Aorta (tissue), 5 donors: ENCODE measurements around the gene DCUN1D1. TPM values are rescaled to one million over a fixed set of nuclear protein-coding genes. Genes with fewer than 3 reads are reported as not detected.

Source experiments
- ATAC-seq: fragments of 200-7000 bp; cut with Tn5 transposase; one replicate; pipeline ENCODE4 v1.9.1; 2022; ENCODE audit warnings: moderate library complexity; ENCODE audit not compliant: low FRiP score
- DNase-seq, 2 donors: peaks; one replicate each; pipeline ENCODE4 v3.0.0-alpha.2; 2020
- H3K27ac ChIP-seq, 2 donors: one replicate each; pipeline ENCODE4 v1.5.1; 2013; ENCODE audit warnings: low read length in 2 of 2, mild to moderate bottlenecking in 2 of 2, moderate library complexity in 2 of 2, control low read depth in 1 of 2, inconsistent platforms in 1 of 2, low read depth in 1 of 2
- H3K27me3 ChIP-seq, 2 donors: one replicate each; pipeline ENCODE4 v1.6.1; 2013; ENCODE audit warnings: control low read depth in 1 of 2, low read length in 1 of 2, mild to moderate bottlenecking in 1 of 2, moderate library complexity in 1 of 2; ENCODE audit not compliant: insufficient read depth in 2 of 2, control insufficient read depth in 1 of 2
- H3K36me3 ChIP-seq, 2 donors: one replicate each; pipeline ENCODE4 v1.6.1; 2013; ENCODE audit warnings: control low read depth in 1 of 2, low read length in 1 of 2, mild to moderate bottlenecking in 1 of 2; ENCODE audit not compliant: insufficient read depth in 2 of 2, control insufficient read depth in 1 of 2
- H3K4me1 ChIP-seq, 2 donors: one replicate each; pipeline ENCODE4 v1.6.1; 2013; ENCODE audit warnings: low read length in 2 of 2, control low read depth in 1 of 2, mild to moderate bottlenecking in 1 of 2, moderate library complexity in 1 of 2; ENCODE audit not compliant: insufficient read depth in 2 of 2, control insufficient read depth in 1 of 2
- H3K4me3 ChIP-seq, 2 donors: one replicate each; pipeline ENCODE4 v1.5.1; 2013; ENCODE audit warnings: low read length in 2 of 2, control low read depth in 1 of 2, mild to moderate bottlenecking in 1 of 2
- H3K9me3 ChIP-seq: one replicate; pipeline ENCODE4 v1.6.1; 2013; ENCODE audit warnings: mild to moderate bottlenecking, low read length; ENCODE audit not compliant: control insufficient read depth
- WGBS, 2 donors: extraction: QIAGEN DNeasy Blood & Tissue Kit; methylation state at CpG; one replicate each; pipeline ENCODE4 v1.1.7; 2013; 5-methylcytosine and 5-hydroxymethylcytosine counted together
- intact Hi-C, 2 donors: fragments of 100-400 bp; cut with DNase I; formaldehyde crosslinking; loops; one replicate each; pipeline versions ENCODE4 v1.14.2 to v1.15.0; 2022
- polyA plus RNA-seq, 2 donors: library from polyadenylated mRNA; stranded (reverse); fragments of 200-250 nt; gene quantifications; one replicate each; pipeline ENCODE4 v1.2.3, GENCODE V29; 2013
- total RNA-seq, 2 donors: library from RNA; stranded (reverse); fragmentation: NEBNext Ultra II Directional; extraction: Animal tissue kit (Norgen Biotek cat#: 25700); gene quantifications; one replicate each; pipeline ENCODE4 v1.2.1, GENCODE V29; 2021
- donor health status: healthy with polysubstance abuse.
- donor health status: Bipolar disorder and iron deficiency.
- donor health status: DM: no; HTN: no; CAD: no.
- donor health status: DM: no; HTN: no; CAD: no.
- donor health status: DM: yes; HTN: yes; CAD: no.

DCUN1D1 gene
- total and polyA plus RNA-seq, 4 donors, result 12.1 to 48.3 (median 25.4) TPM

DNA sequence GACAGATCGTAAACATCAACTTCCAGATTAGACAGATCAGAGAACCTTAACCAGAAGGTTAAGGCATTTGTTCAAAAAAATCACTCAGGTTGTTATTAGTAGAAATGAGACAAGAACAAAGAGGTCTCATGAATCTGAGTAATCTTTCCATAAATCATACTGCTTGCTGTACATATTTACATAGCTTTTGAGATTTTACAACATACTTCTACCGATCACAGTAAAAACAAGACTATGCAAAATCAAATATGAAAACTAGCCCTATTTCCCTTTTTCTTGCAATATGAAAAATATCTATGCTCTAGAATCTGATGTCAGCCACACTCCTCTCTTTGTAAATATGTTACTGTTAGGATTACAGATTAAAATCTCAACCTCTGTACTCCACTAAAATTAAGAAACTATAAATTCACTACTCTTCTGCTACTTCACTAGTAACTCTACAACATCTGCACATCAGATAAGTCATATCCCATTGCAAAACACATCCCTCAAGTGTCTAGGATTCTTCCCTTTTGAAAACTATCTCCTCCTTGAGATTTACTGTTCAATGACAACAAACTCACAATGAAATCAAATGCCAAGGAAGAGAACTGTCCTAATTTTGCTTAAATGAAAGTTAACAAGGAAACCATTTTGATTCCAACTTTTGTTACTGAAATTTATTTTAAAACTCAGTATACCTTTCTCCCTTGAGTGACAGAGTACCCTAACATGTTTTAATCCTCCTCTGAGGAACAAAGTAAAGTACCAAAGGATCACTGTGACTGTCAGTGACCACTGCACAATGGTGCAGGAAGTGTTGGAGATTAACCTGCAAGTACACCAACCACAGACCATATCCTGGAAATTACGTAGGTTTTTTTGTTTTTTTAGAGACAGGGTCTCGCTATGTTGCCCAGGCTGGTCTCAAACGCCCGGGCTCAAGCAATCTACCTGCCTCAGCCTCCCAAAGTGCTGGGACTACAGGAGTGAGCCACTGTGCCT, 12.8 kb downstream of the DCUN1D1 start:
- 85 to 86% methylated on average over 6 of the region's 6 CpGs for WGBS, 2 donors
- intact Hi-C loops, result no loop called here
- no peaks in the 10 kb centered on the region for H3K27me3 ChIP-seq

DNA sequence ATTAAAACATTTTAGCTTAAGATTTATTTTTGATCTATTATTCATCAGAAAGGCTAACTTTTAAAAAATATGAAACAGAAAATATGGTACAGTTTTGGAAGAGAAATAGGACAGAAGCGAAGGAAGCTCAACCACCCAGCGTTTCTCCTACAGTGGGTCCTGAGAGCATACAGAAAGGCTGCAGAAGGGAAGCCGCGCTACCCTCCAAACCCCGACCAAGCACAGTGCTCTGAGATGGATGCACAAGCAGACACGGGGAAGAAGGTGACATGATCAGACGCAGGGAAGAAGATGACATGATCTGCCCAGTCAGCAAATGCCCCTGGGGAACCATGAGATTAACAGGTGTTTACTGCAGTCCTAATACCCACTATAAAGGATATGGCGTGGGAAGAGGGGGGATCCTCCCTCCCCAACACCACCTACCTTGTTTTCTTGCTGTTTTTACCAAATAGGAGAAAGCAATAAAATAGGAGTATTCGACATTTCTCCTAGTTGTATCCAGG, 14.4 kb downstream of the DCUN1D1 start:
- DNase-seq (no peak), ATAC-seq (no peak)
- WGBS, 2 donors, result 86 to 90% methylated on average over 9 of the region's 9 CpGs
- Histone ChIP-seq H3K9me3 (no peaks in the 10 kb centered on the region), H3K27me3 (no peaks in the 10 kb centered on the region), H3K4me1 (no peaks in the 10 kb centered on the region), H3K36me3 (no peaks in the 10 kb centered on the region), H3K27ac (no peak overlapping the region), H3K4me3 (no peak overlapping the region)
- intact Hi-C loops, result no loop called here

More for the DNA sequence above, 12.8 kb downstream of the DCUN1D1 start:
- Histone ChIP-seq H3K36me3 (no peaks in the 10 kb centered on the region), H3K27ac (no peak overlapping the region), H3K4me3 (no peak overlapping the region), H3K4me1 (no peaks in the 10 kb centered on the region), H3K9me3 (no peaks in the 10 kb centered on the region)
- no peak for DNase-seq
- ATAC-seq, result no peak

DNA sequence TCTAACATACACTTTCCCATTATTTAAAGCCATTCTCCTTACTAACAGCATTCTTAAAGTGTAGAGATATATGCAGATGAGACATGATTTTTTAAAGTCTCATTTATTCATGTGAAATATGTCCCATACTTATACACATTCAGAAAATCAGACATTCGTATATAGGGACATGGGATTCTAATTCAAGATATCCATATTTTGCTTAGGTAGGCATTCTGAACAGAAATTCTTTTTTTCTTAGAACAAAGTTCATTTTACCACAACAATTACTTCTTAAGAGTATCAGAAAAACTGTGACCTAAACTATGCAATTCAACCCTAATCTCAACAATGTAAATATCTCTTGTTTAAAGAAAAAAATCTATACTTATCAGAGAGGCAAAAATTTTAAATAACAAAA, 16.2 kb downstream of the DCUN1D1 start:
- Histone ChIP-seq H3K36me3 (peaks cover 0 to 4% of the 10 kb centered on the region in 2 donors), H3K27ac (no peak overlapping the region), H3K27me3 (no peaks in the 10 kb centered on the region), H3K4me3 (no peak overlapping the region), H3K9me3 (no peaks in the 10 kb centered on the region), H3K4me1 (no peaks in the 10 kb centered on the region)
- DNase-seq (no peak), ATAC-seq (no peak)
- WGBS, 2 donors, result 91 to 95% methylated on average over 1 of the region's 1 CpG
- intact Hi-C loops, result no loop called here

DNA sequence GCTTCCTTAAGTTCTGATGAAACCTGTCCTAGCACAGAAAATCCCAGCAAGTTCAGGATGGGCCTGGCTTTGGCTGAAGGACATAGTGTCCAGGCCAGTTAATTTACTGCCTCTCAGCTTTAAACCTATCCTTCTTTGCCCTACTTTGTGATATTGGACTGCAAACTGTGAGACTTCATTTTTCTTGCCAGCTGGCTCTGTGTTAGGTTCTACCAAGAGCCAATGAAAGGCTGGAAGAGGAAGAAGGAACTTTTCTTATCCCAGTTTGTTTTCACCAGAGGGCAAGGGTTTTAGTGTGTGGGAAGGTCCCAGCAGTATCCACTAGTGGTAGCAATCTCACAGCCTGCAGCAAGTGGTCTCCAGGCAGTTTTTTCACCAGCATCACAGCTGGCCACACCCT, 18.2 kb downstream of the DCUN1D1 start:
- Histone ChIP-seq H3K4me3 (no peak overlapping the region), H3K4me1 (no peaks in the 10 kb centered on the region), H3K27ac (no peak overlapping the region), H3K27me3 (no peaks in the 10 kb centered on the region), H3K36me3 (peaks cover 0 to 4% of the 10 kb centered on the region in 2 donors), H3K9me3 (no peaks in the 10 kb centered on the region)
- peak; percentile 46 for ATAC-seq
- no peak for DNase-seq
- intact Hi-C loops, result no loop called here

DNA sequence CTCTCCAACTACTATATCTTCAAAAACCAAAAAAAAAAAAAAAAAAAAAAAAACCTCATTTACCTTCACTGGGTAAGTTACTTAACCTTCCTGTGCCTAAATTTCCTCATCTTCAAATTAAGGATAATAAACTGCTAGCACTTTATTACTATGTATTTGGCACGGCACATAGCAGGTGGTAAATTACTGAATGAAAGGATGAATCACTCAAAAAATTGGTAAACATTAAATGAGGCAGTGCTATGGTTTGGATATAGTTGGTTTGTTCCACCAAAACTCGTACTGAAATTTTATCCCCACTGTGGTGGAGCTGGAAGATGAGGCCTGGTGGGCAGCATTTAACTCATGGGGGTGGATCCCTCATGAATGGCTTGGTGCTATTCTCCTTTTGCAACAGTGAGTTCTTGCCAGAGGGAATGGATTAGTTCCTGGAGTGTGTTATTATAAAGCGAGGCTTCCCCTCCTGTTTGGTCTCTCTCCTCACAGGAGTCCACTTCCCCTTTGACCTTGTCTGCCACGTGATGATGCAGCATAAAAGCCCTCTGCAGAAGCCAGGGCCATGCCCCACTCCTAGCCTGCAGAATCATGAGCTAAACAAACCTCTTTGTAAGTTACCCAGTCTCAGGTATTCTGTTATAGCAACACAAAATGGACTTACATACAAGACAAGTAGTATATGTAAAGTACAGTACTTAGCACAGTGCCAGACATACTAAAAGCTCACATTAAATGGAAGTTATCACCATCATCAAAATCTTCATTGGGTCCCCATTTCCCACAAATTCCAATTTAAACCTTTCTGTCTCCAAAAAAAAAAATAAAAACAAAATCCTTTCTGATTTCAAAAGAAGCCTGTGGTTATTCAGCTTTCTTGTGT, 20.6 kb downstream of the DCUN1D1 start:
- no peaks in the 10 kb centered on the region for H3K27me3 ChIP-seq
- no peaks in the 10 kb centered on the region for H3K4me1 ChIP-seq
- intact Hi-C loops, result no loop called here
- peaks cover 0 to 4% of the 10 kb centered on the region in 2 donors for H3K36me3 ChIP-seq
- no peak overlapping the region for H3K27ac ChIP-seq
- ATAC-seq, result no peak
- H3K9me3 ChIP-seq, result no peaks in the 10 kb centered on the region
- no peak overlapping the region for H3K4me3 ChIP-seq
- no peak for DNase-seq
- 64 to 72% methylated on average over 4 of the region's 4 CpGs for WGBS, 2 donors

DNA sequence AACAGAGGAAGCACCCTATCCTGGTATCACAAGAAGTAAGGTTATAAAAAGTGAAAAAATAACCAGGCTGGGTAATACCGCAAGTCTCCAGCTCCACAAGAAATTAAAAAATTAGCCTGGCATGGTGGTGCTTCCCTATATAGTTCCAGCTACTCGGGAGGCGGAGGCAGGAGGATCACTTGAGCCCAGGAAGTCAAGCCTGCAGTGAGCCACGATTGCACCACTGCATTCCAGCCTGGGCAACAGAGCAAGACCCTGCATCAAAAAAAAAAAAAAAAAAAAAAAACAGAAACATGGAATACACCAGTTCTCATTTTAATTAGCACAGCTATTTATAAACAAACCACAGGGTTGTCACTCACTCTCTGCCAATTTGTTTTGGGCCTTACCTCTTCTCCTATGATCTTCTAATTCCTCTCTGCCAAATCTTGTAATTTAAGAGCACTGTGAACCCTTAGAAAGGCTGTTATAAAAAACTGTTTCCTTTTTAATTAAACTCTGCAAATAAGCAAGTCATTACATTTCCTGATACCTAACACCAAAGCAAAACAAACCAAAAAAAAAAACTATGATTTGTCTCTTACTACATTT, 22.6 kb downstream of the DCUN1D1 start:
- peaks cover 0 to 4% of the 10 kb centered on the region in 2 donors for H3K36me3 ChIP-seq
- intact Hi-C loops, result no loop called here
- no peaks in the 10 kb centered on the region for H3K4me1 ChIP-seq
- no peak overlapping the region for H3K27ac ChIP-seq
- ATAC-seq, result no peak
- no peaks in the 10 kb centered on the region for H3K27me3 ChIP-seq
- H3K9me3 ChIP-seq, result no peaks in the 10 kb centered on the region
- H3K4me3 ChIP-seq, result no peak overlapping the region
- no peak for DNase-seq
- 88 to 95% methylated on average over 4 of the region's 4 CpGs for WGBS, 2 donors

DNA sequence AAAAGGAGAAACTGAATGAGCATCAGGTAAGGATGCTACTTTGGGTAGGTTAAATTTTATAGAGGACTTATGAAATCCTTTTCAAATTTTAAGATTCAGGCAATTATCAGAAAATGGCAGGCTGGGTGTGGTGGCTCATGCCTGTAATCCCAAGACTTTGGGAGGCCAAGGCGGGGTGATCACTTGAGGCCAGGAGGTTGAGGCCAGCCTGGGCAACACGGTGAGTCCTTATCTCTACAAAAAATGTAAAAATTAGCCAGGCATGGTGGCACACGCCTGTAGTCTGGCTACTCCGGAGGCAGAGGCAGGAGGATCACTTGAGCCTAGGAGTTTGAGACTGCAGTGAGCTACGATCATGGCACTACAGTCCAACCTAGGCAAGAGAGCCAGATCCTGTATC, 23.1 kb downstream of the DCUN1D1 start:
- H3K27ac ChIP-seq, result no peak overlapping the region
- 90 to 93% methylated on average over 5 of the region's 5 CpGs for WGBS, 2 donors
- intact Hi-C loops, result no loop called here
- H3K27me3 ChIP-seq, result no peaks in the 10 kb centered on the region
- peaks cover 0 to 4% of the 10 kb centered on the region in 2 donors for H3K36me3 ChIP-seq
- H3K4me1 ChIP-seq, result no peaks in the 10 kb centered on the region
- no peak overlapping the region for H3K4me3 ChIP-seq
- ATAC-seq (no peak), DNase-seq (no peak)
- H3K9me3 ChIP-seq, result no peaks in the 10 kb centered on the region

DNA sequence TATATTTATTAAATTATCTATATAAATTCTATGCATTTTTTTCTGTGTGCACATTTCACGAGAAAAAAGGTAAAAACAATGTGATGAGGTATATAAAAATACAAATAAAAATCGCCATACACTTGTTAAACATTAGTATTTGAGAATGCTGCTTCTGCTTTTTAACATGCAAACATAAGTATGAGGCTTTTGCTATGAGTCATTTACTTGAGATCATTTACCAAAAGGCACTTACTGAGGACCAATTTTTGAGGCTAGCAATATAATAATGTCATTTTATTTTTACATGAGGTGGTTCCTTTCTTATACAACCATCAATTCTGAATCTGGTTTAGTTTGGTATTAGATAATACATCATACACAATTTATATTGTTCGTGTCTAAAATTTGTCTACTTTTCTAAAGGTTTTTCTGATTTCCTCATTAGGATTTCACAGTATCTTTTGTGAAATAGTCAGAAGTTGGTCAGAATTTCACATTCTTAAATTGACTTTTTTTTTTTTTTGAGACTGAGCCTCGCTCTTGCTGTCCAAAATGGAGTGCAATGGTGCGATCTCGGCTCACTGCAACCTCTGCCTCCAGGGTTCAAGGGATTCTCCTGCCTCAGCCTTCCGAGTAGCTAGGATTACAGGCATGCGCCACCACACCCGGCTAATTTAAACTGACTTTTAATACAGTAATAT, 25.6 kb downstream of the DCUN1D1 start:
- peaks cover 0 to 2% of the 10 kb centered on the region in 2 donors for H3K36me3 ChIP-seq
- 84 to 85% methylated on average over 9 of the region's 9 CpGs for WGBS, 2 donors
- H3K4me1 ChIP-seq, result no peaks in the 10 kb centered on the region

More for the DNA sequence above, 25.6 kb downstream of the DCUN1D1 start:
- DNase-seq (no peak), ATAC-seq (no peak)
- no peak overlapping the region for H3K4me3 ChIP-seq
- no peaks in the 10 kb centered on the region for H3K27me3 ChIP-seq
- no peak overlapping the region for H3K27ac ChIP-seq
- no peaks in the 10 kb centered on the region for H3K9me3 ChIP-seq
- intact Hi-C loops, result no loop called here
